MM.1S (cell line): ENCODE measurements around the gene THUMPD3.

Experiments used
- DNase-seq: peaks from one replicate; pipeline ENCODE4 v3.0.0-alpha.2; 2015
- H2AFZ ChIP-seq: fragments of 300-600 bp; sonication (generic); 2 replicates; pipeline ENCODE4 v1.6.0; 2016; ENCODE audit warnings: antibody characterized with exemption, low read length
- H3F3A ChIP-seq: fragments of 300-600 bp; sonication (generic); 2 replicates; pipeline ENCODE4 v1.6.1; 2016; ENCODE audit warnings: mild to moderate bottlenecking, antibody characterized with exemption, low read length, moderate library complexity, mixed read lengths; ENCODE audit not compliant: insufficient read depth
- H3K27ac ChIP-seq: fragments of 300-600 bp; sonication (generic); 2 replicates; pipeline ENCODE4 v1.5.1; 2016; ENCODE audit warnings: mild to moderate bottlenecking, low read length
- H3K27me3 ChIP-seq: fragments of 300-600 bp; sonication (generic); replicated peaks from 2 replicates; pipeline ENCODE4 v1.6.0; 2016; ENCODE audit warnings: low read length; ENCODE audit not compliant: insufficient read depth
- H3K36me3 ChIP-seq: fragments of 300-600 bp; sonication (generic); replicated peaks from 2 replicates; pipeline ENCODE4 v1.6.1; 2016; ENCODE audit warnings: mild to moderate bottlenecking, low read length, mixed read lengths; ENCODE audit not compliant: insufficient read depth
- H3K4me1 ChIP-seq: fragments of 300-600 bp; sonication (generic); 2 replicates; pipeline ENCODE4 v1.6.1; 2016; ENCODE audit warnings: low read length, mixed read lengths
- H3K4me2 ChIP-seq: fragments of 300-600 bp; sonication (generic); 2 replicates; pipeline ENCODE4 v1.6.0; 2016; ENCODE audit warnings: low read depth, low read length
- H3K4me3 ChIP-seq: fragments of 300-600 bp; sonication (generic); 2 replicates; pipeline ENCODE4 v1.5.1; 2016; ENCODE audit warnings: low read length, mixed read lengths
- H3K79me2 ChIP-seq: fragments of 300-600 bp; sonication (generic); 2 replicates; pipeline ENCODE4 v1.6.1; 2016; ENCODE audit warnings: mixed run types, low read length, mixed read lengths
- H3K9ac ChIP-seq: fragments of 300-600 bp; sonication (generic); 2 replicates; pipeline ENCODE4 v1.6.1; 2016; ENCODE audit warnings: low read length, mixed read lengths
- H3K9me2 ChIP-seq: fragments of 300-600 bp; sonication (generic); replicated peaks from 2 replicates; pipeline ENCODE4 v1.6.1; 2016; ENCODE audit warnings: mild to moderate bottlenecking, low read length, mixed read lengths; ENCODE audit not compliant: insufficient read depth
- H3K9me3 ChIP-seq: fragments of 300-600 bp; sonication (generic); replicated peaks from 2 replicates; pipeline ENCODE4 v1.6.1; 2016; ENCODE audit warnings: mild to moderate bottlenecking, low read length, mixed read lengths; ENCODE audit not compliant: insufficient read depth
- H4K20me1 ChIP-seq: fragments of 300-600 bp; sonication (generic); 2 replicates; pipeline ENCODE4 v1.6.1; 2016; ENCODE audit warnings: mild to moderate bottlenecking, low read length, moderate library complexity, mixed read lengths; ENCODE audit not compliant: insufficient read depth
- CTCF ChIP-seq: fragments of 300-600 bp; sonication (generic); IDR thresholded peaks from 2 replicates; pipeline ENCODE4 v1.5.1; 2016; ENCODE audit warnings: antibody characterized with exemption, low read length, mixed read lengths
- EZH2 ChIP-seq: fragments of 300-600 bp; sonication (generic); optimal IDR thresholded peaks from 2 replicates; pipeline ENCODE3; 2017; ENCODE audit warnings: low read depth, mild to moderate bottlenecking, antibody characterized with exemption, low read length, mixed read lengths
- EZH2phosphoT487 ChIP-seq: fragments of 300-600 bp; sonication (generic); IDR thresholded peaks from 2 replicates; pipeline ENCODE4 v1.6.1; 2018; ENCODE audit warnings: antibody characterized with exemption, low read length

The THUMPD3 gene

DNA sequence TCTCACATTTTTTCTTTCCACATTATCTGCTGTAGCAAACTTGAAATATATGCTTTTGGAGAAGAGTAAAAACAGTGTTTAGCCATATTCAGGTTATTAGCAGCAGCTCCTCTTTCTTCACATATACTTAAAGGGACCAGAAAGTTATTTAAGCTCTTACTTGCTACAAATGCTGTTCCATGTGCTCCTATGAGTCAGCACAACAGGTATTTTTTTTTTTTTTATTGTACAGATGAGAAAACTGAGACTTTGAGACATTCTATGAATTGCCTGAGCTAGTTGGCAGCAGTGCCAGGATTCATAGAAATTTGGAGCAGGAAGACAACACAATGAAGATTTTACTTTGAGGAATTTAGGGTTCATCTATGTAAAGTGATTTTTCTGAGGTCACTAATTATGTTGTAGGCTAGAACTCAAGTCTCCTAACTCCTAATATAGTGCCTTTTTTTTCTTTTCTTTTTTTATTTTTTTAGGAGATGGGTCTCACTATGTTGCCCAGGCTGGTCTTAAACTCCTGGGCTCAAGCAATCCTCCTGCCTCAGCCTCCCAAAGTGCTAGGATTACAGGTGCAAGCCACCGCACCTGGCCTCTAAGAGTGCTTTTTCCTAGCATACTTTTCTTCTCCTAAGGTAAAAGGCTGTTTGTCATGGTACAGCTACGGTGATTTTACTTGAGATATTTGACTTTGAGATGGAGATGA is 58.1 kb downstream of the THUMPD3 start:
- Histone ChIP-seq H3K4me3 (no peak overlapping the region), H3K9me3 (no peaks in the 10 kb centered on the region), H3K9me2 (no peaks in the 10 kb centered on the region), H3K27ac (no peak overlapping the region), H3K79me2 (peaks cover 100% of the 10 kb centered on the region), H4K20me1 (peaks cover 17% of the 10 kb centered on the region; the same call in 1 of the 2 replicates), H3K27me3 (no peaks in the 10 kb centered on the region), H2AFZ (no peak overlapping the region), H3K36me3 (peaks cover 5% of the 10 kb centered on the region; the same call in 1 of the 2 replicates), H3K4me1 (no peaks in the 10 kb centered on the region), H3F3A (peaks cover 9% of the 10 kb centered on the region; the same call in 1 of the 2 replicates), H3K4me2 (no peak overlapping the region), H3K9ac (no peak overlapping the region)
- DNase-seq, result no peak
- TF ChIP-seq EZH2phosphoT487 (no peak), CTCF (no peak), EZH2 (no peak)

DNA sequence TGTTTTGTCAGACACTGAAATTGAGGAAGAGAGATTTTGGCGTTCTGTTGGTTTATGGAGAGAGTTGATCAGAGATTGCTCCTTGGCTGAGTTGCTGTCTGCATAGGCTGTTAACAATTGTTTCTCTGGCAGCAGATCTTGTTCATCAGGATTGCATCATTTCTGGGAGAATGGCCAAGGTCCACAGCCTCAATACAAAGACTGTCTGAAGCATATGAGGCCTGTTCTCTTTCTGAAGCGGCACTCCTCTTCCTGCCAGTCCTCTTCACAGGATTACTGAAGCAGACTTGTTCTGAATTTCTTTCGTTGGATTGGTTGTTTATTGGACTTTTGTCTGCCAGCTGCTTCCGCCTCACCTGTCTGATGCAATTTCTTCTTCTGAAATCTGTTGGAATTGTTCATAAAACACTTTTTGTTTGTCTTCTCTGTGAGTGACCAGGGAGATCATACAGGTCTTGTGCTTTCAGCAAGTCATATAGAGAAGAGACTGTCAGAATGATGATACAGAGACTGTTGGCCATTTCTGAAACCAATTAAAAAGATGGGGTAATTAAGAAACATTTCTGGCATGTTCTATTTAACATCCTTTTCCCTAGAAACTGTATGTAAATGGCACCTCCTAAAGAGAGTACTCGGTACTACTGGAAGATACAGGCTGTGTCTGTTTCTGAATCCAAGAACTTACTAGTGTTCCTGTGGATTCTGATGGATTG is 60.0 kb downstream of the THUMPD3 start:
- no peak overlapping the region for H3K9ac ChIP-seq
- no peak for DNase-seq
- no peak overlapping the region for H2AFZ ChIP-seq
- peaks cover 9% of the 10 kb centered on the region; the same call in 1 of the 2 replicates for H3F3A ChIP-seq
- H3K27ac ChIP-seq, result no peak overlapping the region
- peaks cover 95% of the 10 kb centered on the region for H3K79me2 ChIP-seq
- H3K9me3 ChIP-seq, result no peaks in the 10 kb centered on the region
- peaks cover 17% of the 10 kb centered on the region; the same call in 1 of the 2 replicates for H4K20me1 ChIP-seq
- peaks cover 5% of the 10 kb centered on the region; the same call in 1 of the 2 replicates for H3K36me3 ChIP-seq
- no peaks in the 10 kb centered on the region for H3K4me1 ChIP-seq
- no peaks in the 10 kb centered on the region for H3K27me3 ChIP-seq
- peak; percentile 24 for TF ChIP-seq CTCF
- no peak for TF ChIP-seq EZH2
- no peak for TF ChIP-seq EZH2phosphoT487
- no peak overlapping the region for H3K4me2 ChIP-seq
- H3K4me3 ChIP-seq, result no peak overlapping the region
- H3K9me2 ChIP-seq, result no peaks in the 10 kb centered on the region

- TF ChIP-seq EZH2 (no peak), CTCF (no peak), EZH2phosphoT487 (no peak)
- peaks cover 5% of the 10 kb centered on the region; the same call in 1 of the 2 replicates for H3K36me3 ChIP-seq
- no peaks in the 10 kb centered on the region for H3K9me2 ChIP-seq
- H3K27me3 ChIP-seq, result no peaks in the 10 kb centered on the region
- H3K79me2 ChIP-seq, result peaks cover 83% of the 10 kb centered on the region
- peaks cover 13% of the 10 kb centered on the region; the same call in 1 of the 2 replicates for H3K4me1 ChIP-seq
- H3K4me3 ChIP-seq, result no peak overlapping the region
- peaks cover 10% of the 10 kb centered on the region; the same call in 1 of the 2 replicates for H4K20me1 ChIP-seq
- H3K9me3 ChIP-seq, result no peaks in the 10 kb centered on the region
- peaks cover 15% of the 10 kb centered on the region for H3F3A ChIP-seq
- H3K4me2 ChIP-seq, result no peak overlapping the region
- no peak for DNase-seq
- no peak overlapping the region for H3K27ac ChIP-seq
- H2AFZ ChIP-seq, result no peak overlapping the region
- H3K9ac ChIP-seq, result no peak overlapping the region
Observed at GRCh38 chr3:9428411-9428810, 65.6 kb downstream of the THUMPD3 start.
